HG03558 (cell line): ENCODE results near the gene NUP37.
"Not testable (repeated sequence)": the region's sequence is repeated elsewhere in the genome, so short reads cannot be mapped to it uniquely, and the experiment has no call there.

Source experiments
- ATAC-seq: cut with Tn5 transposase; IDR thresholded peaks from one replicate; pipeline ENCODE4 v1.9.1; 2021; ENCODE audit warnings: moderate number of reproducible peaks; ENCODE audit not compliant: unreplicated experiment; ENCODE audit errors: extremely low read depth

Gene NUP37

GRCh38 chr12:102119674-102120563 lies at the start of gene NUP37, which contains the start of gene PARPBP:
TSS of gene NUP37 (minus strand) at chr12:102120114. CDS start at chr12:102118518, 1,596 bp downstream.
TSS of gene PARPBP (plus strand) at chr12:102120183. CDS start at chr12:102123889, 3,706 bp downstream.
- peak; percentile 92 for ATAC-seq

- no peak for ATAC-seq
Observed at GRCh38 chr12:102167821-102168604, 48.1 kb upstream of the NUP37 start.

GRCh38 chr12:102163383-102163782 lies 43.5 kb upstream of the NUP37 start:
- no peak for ATAC-seq

DNA sequence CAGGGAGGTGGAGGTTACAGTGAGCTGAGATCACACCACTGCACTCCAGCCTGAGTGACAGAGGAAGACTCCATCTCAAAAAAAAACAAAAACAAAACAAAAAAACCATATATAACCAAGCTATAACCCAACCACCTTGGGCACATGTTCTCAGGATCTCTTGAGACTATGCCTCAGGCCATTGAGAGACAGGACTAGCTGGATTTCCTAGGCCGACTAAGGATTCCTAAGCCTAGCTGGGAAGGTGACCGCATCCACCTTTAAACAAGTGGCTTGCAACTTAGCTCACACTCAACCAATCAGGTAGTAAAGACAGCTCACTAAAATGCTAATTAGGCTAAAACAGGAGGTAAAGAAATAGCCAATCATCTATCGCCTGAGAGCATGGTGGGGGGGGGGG lies 35.3 kb upstream of the NUP37 start:
- ATAC-seq: not testable (repeated sequence)

DNA sequence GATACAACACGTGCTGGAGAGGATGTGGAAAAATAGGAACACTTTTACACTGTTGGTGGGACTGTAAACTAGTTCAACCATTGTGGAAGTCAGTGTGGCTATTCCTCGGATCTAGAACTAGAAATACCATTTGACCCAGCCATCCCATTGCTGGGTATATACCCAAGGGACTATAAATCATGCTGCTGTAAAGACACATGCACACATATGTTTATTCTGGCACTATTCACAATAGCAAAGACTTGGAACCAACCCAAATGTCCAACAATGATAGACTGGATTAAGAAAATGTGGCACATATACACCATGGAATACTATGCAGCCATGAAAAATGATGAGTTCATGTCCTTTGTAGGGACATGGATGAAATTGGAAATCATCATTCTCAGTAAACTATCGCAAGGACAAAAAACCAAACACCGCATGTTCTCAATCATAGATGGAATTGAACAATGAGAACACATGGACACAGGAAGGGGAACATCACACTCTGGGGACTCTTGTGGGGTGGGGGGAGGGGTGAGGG lies 27.2 kb upstream of the NUP37 start:
- not testable (repeated sequence) for ATAC-seq

DNA sequence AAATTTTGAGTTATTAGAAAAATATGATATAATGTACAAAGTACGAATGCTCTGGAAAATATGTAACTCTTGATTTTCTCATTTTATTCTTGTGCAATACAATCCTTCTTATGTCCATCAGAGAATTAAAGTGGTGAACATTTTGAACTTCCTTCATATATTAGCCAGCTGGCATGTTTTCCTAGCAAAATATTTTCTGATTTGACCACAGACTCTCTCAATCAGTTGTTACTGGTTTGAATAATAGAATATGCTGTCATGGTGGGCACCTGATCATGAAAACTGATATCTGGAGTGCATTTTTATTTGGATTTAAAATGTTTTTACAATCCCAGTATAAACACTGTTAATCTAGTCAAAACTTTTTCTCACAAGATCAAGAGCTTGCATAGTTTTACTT lies 24.3 kb upstream of the NUP37 start:
- no peak for ATAC-seq

- ATAC-seq: not testable (repeated sequence)
Observed at GRCh38 chr12:102142866-102143373, 23.0 kb upstream of the NUP37 start.

- not testable (repeated sequence) for ATAC-seq
Observed at GRCh38 chr12:102137619-102138018, 17.7 kb upstream of the NUP37 start.

DNA sequence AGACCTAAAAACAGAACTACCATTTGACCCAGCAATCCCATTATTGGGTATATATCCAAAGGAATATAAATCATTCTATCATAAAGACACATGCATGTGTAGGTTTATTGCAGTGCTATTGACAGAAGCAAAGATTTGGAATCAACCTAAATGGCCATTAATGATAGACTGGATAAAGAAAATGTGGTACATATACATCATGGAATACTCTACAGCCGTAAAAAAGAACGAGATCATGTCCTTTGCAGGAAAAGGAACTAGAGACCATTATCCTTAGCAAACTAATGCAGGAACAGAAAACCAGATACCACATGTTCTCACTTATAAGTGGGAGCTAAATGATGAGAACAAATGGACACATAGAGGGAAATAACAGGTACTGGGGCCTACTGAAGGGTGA lies 11.5 kb upstream of the NUP37 start:
- not testable (repeated sequence) for ATAC-seq

DNA sequence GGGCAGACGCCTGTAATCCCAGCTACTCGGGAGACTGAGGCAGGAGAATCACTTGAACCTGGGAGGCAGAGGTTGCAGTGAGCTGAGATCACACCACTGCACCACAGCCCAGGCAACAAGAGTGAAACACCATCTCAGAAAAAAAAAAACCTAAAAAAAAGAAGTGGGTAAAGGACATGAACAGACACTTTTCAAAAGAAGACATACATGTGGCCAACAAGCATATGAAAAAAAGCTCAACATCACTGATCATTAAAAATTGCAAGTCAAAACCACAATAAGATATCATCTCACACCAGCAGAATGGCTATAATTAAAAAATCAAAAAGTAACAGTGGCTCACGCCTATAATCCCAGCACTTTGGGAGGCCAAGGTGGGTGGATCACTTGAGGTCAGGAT lies 10.8 kb upstream of the NUP37 start:
- not testable (repeated sequence) for ATAC-seq

DNA sequence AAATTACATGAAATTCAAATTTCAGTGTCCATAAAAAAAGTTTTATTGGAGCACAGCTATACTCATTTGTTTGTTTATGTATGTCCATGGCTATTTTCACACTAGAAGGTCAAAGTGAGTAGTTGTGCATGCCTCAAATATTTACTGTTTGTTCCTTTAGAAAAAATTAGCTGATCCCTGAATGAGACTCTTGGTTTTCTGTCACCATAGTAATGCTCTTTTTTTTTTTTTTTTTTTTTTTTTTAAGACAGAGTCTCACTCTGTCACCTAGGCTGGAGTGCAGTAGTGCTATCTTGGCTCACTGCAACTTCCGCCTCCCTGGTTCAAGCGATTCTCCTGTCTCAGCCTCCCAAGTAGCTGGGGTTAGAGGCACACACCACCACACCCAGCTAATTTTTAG lies 1.4 kb upstream of the NUP37 start:
- not testable (repeated sequence) for ATAC-seq

- no peak for ATAC-seq
Observed at GRCh38 chr12:102120886-102121285, 972 bp upstream of the NUP37 start.

DNA sequence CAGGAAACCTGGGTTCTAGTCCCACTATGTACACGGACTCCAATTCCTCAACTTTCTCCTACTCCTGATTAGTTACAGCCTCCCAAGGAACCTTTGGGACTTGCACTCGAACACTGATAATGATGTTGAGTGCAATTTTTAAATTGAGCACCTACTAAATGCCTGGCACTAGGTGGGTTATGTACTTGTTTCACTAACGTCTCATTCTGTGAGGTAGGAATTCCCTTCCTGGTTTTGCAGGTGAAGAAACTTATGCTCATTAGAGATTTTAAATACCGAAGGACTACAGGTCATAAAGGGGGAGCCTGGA lies 605 bp upstream of the NUP37 start:
- no peak for ATAC-seq

DNA sequence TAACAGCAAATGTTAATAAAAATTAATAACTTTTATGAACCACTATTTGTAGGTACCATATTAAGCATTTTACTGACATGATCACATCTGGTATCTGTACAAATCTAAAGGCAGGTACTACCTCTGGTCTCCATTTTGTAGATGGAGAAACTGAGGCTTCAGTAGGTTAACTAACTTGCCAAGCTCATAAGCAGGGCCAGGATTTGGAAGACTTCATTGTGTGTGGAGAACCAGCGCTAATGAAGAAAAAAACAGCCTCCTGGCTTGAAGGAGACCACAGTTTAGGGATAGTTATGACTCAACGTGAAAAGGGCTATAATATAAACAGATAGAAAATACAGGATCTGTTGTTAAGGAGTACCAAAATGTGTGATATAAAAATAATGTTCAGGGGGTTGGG lies 1.0 kb downstream of the NUP37 start:
- ATAC-seq: no peak

DNA sequence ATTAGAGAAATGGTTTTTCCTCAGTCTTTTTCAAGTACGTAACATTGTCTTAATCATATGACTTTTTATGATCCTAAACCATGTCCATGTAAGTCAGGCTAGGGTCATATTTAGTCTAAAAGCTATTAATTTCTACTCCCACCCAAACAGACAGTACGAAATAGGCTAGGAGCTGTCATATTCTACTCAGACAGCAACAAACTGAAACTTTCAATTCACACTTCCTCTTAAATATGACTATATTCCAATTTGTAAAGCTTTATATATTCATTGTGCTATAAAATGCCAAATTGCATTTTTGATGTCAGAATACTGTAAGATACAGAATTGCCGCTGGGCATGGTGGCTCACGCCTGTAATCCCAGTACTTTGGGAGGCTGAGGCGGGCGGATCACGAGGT lies 3.5 kb downstream of the NUP37 start:
- no peak for ATAC-seq

DNA sequence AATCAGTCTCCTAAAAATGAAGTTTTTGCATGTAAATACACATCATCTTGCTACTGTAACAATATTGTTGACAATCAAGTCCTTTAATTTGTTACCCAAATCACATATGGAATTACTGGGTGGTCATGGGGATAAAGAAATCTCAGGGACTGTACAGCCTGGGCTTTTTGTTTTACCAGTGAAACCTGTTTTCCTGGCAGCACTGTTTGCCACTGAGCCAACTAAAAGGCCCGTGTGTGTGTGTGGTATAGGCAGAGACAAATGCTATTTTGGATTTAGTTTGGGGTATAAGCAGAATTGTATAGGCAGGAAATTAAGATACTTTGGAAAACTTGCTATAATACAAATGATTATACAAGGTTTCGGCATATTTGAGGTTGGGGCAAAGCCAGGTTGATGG lies 5.7 kb downstream of the NUP37 start:
- ATAC-seq: no peak

- no peak for ATAC-seq
Observed at GRCh38 chr12:102110782-102111181, 9.1 kb downstream of the NUP37 start.

DNA sequence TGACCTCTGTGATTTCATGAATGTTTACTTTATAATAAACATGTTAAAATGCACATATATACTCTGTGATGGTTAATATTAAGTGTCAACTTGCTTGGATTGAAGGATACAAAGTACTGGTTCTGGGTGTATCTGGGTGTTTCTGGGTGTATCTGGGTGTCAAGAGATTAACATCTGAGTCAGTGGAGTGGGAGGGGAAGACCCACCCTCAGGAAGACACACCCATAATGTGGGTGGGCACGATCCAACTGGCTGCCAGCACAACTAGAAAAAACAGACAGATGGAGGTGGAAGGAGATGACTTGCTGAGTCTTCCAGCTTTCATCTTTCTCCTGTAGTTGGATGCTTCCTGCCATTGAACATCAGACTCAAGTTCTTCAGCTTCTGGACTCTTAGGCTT lies 11.9 kb downstream of the NUP37 start:
- no peak for ATAC-seq

DNA sequence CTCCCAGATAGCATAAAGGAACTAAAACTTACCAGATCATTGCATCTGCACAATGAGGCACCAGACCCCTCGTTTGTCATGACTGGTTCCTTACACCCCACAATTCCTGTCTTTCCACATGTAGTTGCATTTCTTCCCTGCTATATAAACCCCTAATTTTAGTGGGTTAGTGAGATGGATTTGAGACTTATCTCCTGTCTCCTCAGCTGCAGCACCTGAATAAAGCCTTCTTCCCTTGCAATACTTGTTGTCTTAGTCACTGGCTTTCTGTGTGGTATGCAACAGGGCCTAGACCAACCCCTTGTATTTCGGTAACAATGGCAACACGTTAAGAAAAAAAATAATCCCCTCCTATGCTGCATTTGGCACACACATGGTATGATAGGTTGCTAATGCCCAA lies 13.0 kb downstream of the NUP37 start:
- no peak for ATAC-seq

GRCh38 chr12:102096855-102097254 lies 23.1 kb downstream of the NUP37 start:
- no peak for ATAC-seq
